MM.1S (cell line): ENCODE data around the gene RANBP2.

ENCODE experiments used
- EZH2 ChIP-seq: fragments of 300-600 bp; sonication (generic); optimal IDR thresholded peaks from 2 replicates; pipeline ENCODE3; 2017; ENCODE audit warnings: low read depth, mild to moderate bottlenecking, antibody characterized with exemption, low read length, mixed read lengths
- EZH2phosphoT487 ChIP-seq: fragments of 300-600 bp; sonication (generic); IDR thresholded peaks from 2 replicates; pipeline ENCODE4 v1.6.1; 2018; ENCODE audit warnings: antibody characterized with exemption, low read length
- TF ChIP-seq, protein P1 (sequence below): fragments of 300-600 bp; sonication (generic); IDR thresholded peaks from 2 replicates; pipeline ENCODE4 v1.5.1; 2016; ENCODE audit warnings: antibody characterized with exemption, low read length, mixed read lengths

DNA sequence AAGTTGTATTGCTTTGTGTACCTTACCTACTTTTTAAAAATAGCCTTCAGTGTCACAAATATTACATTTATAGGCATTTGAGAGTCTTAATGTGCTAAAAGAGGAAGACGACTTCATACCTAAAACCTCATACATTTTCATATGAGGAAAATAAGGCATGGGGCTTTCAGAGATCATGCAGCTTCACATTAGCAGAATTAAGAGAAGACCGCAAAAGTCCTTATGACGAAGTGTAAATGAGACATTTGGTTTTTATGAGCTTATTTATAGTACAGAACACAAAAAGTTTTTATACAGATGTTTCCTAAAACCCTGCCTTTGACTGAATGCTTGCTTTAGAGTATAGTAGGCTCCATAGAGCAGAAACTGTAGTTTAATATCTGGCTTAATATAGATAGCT is 57.2 kb downstream of the RANBP2 start:
- TF ChIP-seq, protein P1, sequence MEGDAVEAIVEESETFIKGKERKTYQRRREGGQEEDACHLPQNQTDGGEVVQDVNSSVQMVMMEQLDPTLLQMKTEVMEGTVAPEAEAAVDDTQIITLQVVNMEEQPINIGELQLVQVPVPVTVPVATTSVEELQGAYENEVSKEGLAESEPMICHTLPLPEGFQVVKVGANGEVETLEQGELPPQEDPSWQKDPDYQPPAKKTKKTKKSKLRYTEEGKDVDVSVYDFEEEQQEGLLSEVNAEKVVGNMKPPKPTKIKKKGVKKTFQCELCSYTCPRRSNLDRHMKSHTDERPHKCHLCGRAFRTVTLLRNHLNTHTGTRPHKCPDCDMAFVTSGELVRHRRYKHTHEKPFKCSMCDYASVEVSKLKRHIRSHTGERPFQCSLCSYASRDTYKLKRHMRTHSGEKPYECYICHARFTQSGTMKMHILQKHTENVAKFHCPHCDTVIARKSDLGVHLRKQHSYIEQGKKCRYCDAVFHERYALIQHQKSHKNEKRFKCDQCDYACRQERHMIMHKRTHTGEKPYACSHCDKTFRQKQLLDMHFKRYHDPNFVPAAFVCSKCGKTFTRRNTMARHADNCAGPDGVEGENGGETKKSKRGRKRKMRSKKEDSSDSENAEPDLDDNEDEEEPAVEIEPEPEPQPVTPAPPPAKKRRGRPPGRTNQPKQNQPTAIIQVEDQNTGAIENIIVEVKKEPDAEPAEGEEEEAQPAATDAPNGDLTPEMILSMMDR: no peak
- TF ChIP-seq EZH2: no peak
- no peak for TF ChIP-seq EZH2phosphoT487
